ENCODE measurements around the gene NCK1.

Gene NCK1

DNA sequence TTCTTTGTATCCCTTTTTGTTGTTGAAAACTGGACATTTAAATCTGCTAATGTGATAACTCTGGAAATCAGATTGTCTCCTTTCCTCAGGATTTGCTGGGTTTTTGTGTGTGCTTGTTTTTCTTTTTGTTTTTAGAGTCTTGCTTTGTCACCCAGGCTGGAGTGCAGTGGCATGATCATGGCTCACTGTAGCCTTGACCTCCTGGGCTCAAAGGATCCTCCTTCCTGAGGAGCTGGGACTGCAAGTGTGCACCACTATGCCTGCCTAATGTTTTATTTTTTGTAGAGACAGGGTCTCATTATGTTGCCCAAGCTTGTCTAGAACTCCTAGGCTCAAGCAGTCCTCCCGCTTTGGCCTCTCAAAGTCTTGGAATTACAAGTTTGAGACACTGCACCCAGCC lies 51.2 kb downstream of the NCK1 start:
- no peak for DNase-seq

DNA sequence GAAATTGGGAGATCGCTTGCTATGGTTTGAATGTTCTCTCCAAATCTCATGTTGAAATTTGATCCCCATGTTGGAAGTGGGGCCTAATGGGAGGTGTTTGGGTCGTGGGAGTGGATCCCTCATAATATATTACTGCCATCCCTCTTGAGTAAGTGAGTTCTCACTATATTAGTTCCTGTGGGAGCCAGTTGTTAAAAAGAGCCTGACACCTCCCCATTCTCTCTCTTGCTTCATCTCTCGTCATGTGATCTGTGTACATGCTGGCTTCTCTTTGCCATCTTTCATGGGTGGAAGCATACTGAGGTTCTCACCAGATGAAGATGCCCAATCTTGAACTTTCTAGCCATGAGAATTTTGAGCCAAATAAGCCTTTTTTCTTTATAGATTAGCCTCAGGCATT lies 52.7 kb downstream of the NCK1 start:
- DNase-seq = no peak

DNA sequence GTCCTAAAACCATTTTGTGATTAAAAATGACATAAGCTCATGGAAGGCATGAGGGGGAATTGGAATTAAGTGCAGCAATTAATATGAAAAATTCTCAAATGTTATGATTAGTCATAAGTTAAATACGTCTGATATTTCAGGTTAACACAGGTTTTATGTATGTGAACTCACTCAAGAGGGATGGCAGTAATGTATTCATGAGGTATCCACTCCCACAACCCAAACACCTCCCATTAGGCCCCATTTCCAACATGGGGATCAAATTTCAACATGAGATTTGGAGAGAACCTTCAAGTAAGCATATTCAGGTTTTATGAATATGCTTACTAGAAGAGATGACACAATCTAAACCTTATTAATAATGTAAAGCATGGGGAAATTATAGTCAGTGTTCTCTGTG lies 54.2 kb downstream of the NCK1 start:
- no peak for DNase-seq

DNA sequence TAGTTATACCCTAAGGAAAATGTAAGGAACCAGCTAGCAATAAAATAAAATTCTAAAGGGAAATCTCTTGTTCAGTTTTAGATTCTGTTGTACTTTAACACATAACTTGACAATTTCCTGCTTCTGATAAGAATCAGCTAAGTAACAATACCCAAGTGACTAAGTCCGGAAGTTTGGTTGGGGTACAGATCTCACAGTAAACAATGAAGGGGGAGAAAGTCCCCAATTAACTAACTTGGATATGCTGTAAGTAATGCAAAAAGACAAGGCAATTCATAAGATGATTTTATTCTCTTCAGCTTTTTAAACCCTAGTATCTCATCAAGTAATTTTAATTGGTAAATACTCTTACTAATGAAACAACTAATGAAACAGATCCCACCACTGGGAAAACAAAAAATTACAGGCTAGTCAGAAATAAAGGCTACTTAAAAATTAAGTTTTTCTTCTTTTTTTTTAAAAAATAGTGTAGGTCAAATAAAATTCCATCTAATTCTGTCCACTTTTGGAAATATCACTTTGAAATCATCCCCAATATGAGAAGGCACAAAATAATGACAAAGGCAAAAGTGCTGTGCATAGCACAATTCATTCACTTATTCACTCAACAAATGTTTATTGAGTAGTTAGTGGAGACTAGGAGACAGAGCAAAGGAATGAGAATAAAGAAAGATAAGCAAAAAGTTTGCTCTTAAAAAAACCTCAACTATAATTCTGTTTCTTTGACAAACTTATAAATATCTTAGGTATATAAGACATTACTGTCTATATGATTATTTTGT lies 58.0 kb downstream of the NCK1 start:
- DNase-seq = no peak

DNA sequence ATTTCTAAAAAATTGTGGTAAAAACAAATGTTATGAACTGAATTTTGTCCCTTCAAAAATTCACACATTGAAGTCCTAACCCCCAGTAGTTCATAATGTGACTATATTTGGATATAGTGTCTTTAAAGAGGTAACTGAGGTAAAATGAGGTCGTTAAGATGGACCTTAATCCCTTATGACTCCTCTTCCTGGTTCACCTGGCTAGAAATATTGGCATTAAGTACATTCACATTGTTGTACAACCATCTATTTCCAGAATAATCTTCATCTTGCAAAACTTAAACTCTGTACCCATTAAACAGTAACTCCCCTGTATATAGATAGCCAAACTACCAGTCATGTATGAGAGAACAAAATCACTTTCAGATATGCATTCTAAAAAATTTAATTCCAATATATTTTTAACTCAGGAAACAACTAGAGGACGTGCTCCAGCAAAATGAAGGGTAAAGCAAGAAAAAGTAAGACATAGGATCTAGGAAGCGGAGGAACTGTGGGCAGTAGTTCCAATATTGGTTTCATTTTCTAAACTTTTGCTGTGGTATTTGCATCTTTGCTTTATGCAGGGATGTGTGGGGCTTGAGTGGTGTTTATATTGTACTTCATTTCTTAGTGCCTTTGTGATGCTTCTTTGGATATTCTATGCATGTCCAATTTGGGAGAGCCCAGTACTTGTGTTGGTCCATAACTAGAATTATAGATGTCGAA lies 59.0 kb downstream of the NCK1 start:
- DNase-seq = no peak

DNA sequence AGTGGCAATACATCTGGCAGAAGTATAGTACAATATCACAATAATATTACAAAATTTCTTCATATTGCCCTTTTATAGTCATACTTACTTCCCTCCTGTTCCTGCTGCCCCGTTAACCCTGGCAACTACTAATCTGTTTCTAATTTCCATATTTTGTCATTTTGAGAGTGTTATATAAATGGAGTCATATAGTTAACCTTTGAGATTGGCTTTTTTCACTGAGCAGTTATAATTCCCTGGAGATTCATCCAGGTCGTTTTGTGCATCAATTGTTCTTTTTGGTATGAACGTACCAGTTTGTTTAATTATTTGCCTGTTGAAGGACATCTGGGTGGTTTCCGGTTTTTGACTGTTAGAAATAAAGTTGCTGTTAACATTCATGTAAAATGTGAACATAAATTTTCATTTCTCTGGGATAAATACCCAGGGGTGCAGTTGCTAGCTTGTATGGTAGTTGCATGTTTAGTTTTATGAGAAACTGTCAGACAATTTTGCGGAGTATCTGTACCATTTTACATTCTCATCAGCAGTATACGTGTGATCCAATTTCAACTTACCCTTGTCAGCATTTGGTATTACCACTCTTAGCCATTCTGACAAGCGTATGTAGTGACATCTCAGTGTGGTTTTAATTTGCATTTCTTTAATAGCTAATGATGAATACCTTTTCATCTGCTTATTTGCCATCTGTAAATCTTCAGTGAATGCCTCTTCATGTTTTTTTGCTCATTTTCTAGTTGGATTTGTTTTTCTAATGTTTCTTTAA lies 63.6 kb downstream of the NCK1 start:
- DNase-seq = no peak

DNA sequence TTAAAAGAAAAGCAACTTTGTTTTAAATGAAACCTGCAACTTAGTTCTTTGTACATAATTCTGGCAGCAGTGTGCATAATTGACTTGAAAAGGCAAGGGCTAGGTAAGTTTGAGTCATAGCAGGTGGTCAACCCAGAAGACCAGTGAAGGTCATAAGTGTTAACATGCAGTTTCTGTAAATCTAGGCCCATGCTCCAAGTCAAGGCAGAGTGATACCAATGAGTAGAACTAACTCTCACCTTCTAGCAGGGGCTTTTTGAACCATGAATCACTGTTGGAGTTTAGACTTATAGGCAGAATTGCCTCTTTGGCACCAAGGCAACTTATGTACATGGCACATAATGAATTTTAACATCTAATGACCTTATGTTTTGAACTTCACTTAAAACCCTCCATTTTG lies 66.2 kb downstream of the NCK1 start:
- DNase-seq = no peak

DNA sequence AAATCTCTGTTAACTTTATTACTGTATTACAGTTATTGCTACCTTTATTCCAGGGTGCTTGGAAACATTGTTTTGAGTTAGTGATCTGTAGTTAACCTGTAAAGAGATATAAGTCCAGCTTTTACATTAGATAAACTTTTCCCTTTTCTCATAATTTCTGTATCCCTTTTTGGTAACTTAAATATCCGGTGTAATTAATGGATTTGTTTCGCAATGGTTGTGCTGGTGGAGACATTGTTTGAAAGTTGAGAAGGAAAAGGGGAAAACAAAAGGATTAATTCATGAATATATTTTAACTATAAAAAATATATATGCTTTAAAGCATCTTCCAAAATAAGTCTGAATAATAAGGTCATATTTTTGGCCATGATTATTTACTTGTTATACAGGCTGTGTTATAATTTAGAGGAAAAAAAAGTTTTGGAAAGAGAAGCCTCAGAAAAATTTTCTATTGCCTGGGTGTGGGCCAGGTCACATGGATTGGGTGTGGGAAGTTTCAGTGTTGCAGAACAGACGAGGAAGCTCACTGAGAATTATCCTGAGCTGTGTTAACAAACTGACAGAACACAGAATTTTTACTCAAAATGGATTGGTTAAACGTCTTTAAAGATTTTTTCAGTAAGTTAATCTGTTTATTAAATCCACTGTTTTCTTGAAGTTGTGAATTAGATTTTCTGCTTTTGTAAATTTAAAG lies 68.1 kb downstream of the NCK1 start:
- DNase-seq = no peak

DNA sequence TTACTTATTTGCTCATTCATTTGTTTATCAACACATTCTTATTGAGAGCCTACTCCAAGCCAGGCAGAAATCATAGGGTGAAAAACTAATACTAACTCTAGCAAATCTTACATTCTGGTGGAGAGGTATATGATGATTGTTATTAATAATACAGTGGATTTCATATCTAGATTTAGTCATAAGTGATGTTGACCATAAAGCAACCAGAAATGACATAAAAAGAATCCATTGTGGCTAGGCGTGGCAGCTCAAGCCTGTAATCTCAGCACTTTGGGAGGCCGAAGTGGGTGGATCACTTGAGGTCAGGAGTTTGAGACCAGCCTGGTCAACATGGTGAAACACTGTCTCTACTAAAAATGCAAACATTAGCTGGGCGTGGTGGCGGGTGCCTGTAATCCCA lies 69.6 kb downstream of the NCK1 start:
- DNase-seq = no peak

DNA sequence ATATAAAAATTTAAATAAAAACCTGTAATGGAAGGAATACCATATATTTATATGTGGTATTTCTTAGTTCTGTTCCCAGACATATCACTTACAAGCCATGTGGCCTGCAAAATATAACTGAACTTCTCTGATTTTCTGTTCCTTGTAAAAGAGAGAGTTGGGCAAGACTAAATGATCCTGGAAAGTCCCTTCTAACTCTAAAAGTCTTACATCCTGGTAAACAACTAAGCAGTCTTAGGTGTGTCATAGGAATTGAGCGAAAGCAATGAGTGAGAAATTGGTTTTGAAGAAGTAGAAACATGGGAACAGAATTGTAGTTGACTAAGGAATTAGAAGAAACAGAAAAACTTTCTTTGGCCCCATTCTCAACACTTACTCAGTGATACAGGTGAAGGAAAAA lies 70.5 kb downstream of the NCK1 start:
- DNase-seq = no peak

DNA sequence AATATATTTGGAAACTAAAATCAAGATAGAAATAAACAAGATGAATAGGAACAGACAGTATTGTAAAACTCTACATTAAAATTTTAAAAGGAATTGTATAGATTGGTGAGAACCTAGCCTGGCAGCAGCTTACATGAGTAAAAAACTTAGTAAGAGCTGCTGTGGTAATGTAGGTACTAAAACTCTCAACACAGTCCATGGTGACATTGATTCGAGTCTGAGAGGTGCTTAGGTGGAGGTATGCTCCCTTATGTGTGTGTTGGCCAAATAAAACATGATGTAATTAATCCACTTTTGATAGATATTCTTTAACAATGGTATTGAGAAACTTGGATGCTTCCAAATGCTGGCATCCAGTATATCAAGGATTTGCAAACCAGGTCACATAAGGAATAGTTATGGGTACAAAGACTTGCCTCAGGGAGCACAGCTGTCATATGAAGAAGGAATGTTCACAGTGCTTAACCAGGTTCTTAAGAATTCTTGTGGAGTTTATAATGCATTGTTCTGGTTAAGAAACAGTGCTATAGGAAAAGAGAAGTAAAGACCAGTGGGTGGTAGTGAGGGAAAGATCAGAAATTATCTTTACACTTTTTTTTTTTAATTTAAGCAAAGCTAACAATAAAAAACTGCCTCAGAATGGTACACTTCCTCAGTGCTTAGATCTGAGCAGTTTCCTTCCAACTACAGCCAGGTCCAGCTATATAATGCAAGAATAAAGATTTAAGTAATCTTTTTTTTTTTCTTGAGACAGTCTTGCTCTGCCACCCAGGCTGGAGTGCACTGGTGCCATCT lies 71.2 kb downstream of the NCK1 start:
- DNase-seq = no peak

DNA sequence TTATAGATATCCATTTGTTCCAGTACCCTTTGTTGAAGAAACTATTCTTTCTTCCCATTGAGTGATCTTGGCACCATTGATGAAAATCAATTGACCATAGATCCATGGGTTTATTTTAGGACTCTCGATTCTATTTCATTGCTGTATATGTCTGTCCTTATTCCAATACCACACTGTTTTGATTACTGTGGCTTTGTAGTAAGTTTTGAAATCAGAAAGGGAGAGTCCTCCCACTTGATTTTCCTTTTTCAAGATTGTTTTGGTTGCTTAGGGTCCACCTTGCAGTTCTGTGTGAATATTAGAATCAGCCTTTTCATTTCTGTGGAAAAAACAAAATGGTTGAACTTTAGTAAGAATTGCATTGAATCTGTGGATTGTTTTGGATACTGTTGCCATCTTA lies 75.2 kb downstream of the NCK1 start:
- no peak for DNase-seq

DNA sequence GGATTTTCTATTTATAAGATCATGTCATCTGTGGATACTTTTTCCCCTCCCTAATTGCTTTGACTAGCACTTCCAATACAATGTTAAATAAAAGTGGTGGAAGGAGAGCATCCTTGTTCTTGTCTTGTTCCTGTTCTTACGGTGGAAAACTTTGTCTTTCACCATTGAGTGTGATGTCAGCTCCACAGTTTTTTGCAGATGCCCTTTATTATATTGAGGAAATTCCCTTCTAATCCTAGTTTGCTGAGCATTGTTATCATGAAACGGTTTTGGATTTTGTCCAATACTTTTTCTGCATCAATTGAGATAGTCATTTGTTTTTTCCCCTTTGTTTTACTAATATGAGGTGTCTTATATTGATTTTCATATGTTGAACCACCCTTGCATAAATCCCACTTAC lies 75.8 kb downstream of the NCK1 start:
- no peak for DNase-seq

DNA sequence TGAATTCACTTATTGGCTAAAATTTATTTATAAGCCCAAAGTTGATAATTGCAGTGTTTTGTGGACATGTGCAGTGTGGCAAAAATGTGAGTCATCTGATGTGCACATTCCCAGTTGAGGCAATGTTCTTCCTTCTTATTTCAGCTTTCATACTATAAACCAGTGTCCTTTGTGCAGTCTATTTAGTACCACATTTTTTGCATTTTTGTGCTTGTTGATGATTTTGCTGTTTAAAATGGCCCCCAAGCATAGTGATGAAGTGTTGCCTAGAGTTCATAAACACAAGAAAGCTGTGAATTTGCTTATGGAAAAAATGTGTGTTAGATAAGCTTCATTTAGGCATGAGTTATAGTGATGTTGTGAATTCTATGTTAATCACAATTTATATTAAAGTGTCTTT lies 76.3 kb downstream of the NCK1 start:
- no peak for DNase-seq

DNA sequence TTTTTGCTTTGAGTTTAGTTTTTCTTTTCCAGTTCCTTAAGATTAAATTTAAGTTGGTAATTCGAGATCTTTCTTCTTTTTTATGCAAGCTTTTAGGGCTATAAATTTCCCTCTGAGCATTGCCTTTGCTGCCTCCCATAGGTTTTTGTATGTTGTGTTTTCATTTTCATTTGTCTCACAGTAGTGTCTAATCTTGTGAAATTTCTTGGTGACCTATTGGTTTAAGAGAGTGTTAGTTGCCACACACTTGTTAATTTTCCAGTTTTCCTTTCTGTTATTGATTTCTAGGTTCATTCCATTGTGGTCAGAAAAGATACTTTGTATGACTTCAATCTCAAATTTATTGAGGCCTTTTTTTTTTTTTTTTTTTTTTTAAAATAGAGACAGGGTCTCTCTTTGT lies 77.5 kb downstream of the NCK1 start:
- no peak for DNase-seq

DNA sequence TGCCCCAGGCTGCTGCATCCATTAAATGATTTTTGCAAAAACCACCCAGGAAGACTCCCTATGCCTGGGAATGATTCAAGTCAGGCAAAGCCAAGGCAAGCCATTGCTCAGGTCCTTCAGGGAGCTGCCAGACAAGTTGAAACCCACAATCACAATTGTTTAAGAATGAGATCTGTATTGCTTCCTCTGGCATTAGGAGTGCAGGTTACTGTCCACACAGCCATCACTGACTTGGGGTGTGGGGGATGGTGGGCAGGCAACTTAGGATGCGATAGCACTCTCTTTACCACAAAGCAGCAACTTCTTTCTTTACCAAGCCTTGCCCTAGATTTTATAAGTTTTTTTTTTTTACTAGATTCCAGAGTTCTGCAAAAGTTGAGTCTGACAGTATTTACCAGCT lies 80.8 kb downstream of the NCK1 start:
- DNase-seq = no peak

DNA sequence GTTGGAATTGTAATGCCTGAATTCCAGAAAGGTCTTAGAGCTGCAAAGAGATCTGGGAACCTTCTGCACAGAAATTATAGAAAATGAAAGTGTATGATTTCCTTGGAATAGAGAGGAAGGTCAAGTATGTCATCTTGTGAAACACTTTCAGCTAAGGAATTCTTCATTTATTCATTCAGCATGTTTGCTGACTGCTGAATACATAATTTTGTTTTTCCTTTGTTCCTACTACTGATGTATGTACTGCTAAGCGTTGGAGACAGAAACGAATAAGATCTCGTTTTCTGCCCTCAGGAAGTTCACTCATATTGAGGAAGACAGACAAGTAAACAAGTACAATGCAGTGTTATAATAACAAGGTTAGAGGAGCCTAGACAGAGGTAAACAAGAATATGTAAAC lies 81.4 kb downstream of the NCK1 start:
- no peak for DNase-seq

DNA sequence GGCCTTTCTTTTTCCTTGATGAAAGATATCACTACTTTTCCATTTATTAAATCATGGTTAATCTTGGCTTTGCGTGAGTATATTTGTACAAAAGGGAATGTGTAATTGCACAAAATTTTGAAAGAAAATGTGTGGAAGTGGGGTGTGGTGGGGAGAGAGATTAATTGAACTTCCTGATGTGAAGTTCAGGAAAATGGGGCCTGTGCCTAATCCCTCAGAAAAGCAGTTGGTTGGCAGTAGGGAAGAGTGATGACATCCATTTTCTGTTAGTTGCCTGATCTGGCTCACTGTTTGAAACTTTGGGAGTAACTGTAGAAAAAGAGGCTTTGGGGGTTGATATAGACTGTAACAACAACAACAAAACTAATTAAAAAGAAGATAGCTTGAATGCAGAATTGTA lies 85.0 kb downstream of the NCK1 start:
- DNase-seq = no peak

DNA sequence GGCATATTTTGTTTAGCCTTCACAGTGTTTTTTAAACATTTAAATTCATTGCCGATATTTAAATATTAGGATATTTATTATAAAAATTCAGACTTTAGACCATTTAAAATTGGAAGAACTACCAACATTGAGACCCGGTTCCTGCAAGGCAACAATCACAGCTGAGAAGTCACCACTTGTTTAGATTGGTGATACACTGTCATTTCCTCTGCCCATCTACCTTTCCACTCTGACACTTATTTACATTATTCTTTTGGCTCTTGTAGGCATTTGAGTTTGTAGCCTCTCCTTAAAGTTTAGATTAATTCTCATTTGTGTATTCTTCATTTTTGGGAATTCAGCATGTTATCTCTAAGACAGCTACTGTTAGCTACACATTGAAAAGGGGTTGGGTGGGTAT lies 85.5 kb downstream of the NCK1 start:
- DNase-seq = no peak

DNA sequence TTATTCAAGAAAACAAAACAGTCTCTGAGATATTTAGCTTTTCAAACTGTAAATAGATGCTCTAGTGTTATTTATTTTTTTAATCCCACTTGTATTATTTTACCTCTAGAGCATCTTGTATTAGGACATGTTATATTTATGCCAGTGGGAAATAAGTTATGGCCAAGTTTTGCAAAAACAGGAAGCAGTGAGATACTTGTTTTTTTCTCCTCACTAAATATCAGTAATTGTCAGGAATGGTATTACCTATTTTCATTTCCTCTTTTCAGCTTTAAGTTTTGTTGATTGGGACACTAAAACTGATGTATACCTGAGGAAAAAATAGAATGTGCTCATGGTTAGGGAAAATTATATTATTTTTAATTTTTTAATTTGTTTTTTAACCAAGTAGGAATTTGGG lies 87.1 kb downstream of the NCK1 start:
- no peak for DNase-seq

DNA sequence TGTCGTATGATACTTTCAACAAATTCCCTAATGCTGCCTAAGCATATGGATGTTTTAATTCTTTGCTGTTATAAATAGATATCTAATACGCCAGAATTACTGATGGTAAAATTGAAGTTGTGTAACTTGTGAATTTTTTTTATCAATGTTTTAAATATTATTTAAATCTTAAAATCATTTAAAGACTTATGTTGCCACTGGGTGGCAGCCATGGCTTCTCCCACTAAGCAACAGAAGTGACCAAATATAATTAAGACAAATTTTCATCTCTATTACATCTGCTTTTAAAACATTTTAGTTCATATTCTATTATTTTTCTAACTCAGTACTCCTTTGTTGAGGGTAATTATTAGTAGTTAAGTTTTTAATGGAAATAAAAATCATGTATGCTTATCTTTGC lies 87.7 kb downstream of the NCK1 start:
- DNase-seq = no peak

DNA sequence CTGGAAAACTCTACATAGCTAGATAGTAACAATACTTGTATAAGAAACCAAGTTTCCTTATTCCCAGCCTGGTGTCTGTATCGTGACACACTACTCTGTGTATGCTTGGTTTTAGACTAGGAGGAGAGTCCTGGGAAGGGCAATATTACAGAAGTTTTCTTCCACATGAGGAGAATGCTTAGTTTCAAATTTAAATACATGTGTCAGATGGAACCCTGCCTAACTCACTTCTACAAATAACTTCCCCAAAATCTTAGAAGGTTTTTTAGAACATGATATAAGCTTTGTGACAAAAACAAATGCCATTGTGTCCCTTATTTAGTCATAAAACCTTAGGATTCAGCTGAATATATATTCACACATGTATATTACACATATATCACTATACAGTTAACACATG lies 88.6 kb downstream of the NCK1 start:
- no peak for DNase-seq

DNA sequence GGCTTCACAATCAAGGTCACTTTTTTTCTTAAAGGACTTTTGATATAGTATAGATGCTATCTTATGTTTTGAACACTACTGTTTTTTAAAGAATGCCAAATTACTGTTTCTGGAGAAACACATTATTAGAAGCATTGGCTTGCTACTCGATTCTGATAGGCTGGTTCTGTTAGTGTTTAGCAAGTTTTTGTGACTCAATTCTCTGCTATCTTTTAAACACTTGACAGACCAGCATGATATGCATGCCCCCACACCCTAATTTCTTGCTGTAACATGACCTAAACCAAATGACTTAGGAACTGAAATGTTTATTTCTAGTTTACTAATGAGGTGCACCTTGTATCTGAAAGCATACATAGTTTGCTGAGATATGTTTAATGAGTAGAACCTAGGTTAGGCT lies 90.3 kb downstream of the NCK1 start:
- DNase-seq = no peak
